Mucosa of gallbladder (tissue), 1 donor: ENCODE data around the gene PPP3CA. TPM values are rescaled to one million over a fixed set of nuclear protein-coding genes. Genes with fewer than 3 reads are reported as not detected.

Experiments
- DNase-seq: peaks from one replicate; pipeline ENCODE4 v3.0.0-alpha.2; 2020; ENCODE audit warnings: low spot score
- total RNA-seq: library from RNA; stranded (reverse); gene quantifications from one replicate; pipeline ENCODE4 v1.2.1, GENCODE V29; 2021
- donor health status: DM: no; HTN: no; CAD: no.

PPP3CA gene
- total RNA-seq, 1 donor from 2014 or later, result 24.6 TPM

GRCh38 chr4:101050837-101051205, 296.5 kb downstream of the PPP3CA start:
- no peak for DNase-seq

DNA sequence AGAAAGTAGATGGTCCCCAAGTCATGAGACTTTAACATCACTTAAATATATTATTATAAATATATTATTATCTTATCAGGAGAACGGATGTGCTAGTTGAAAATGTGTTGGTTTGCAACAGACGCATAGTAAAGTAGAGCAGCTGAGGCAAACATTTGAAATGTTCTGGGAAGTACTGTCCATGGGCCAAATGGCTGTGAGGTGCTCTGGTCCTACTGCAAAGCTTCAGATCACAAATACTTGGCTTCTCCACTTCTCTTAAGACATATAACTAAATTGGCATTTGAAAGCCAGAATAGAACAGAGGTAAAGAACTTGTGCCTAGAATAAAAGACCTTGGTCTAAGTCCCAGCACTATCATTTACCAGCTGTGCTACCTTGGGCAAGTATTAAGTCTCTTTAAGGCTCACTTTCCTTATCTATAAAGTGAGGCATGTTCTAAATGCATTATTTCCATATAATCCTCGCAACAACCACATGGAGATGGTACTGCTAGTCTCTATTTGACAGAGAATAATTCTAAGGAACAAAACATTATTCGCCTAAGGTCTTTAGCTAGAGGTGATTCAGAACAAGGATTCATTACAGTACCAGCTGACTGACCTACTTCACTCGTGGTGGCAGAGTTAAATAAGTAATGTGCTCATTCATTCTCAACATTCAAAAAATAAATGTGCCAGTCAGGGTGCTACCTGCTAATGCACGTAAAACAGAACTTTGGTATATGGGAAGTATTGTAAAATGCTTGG, 297.1 kb downstream of the PPP3CA start:
- DNase-seq, result no peak

DNA sequence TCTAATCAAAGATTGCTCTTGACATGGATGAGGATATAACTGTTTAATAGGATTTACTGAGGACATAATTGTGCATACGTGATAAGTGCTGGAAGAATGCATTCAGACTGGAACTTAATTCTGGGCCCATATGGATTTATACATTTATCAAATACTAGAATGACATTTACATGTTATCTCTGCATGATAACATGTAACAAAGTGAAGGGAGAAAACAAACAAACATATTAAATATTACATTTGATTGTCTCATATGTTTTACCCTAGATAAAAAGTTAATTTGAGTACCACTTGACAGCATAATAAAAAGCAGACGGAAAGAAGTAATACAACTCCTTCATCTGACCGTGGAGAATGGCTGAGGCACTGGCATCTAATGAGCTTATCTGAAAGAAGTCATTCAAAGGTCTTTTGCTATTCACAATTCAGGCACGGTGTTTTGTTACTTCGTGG, 297.8 kb downstream of the PPP3CA start:
- DNase-seq, result no peak

GRCh38 chr4:101044766-101045165, 302.6 kb downstream of the PPP3CA start:
- no peak for DNase-seq

DNA sequence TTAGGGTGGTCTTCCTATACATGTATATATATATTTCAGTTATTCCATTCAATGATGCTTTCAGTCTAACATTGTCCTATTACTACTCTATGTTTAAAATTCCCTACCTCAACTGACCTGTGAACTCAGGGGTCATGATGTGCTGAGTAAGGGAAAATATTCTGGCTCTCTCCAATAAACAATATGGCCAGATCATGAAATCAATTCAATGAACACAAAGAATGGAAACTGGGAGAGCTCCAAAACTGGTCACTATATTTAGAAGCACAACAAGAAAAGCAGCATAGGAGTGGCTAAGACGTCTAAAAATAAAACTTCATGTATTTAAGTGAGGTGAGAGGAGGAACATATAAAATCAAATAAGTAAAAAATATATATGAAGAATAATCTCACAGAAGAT, 304.5 kb downstream of the PPP3CA start:
- no peak for DNase-seq

- no peak for DNase-seq
Measured at GRCh38 chr4:101040776-101041175, 306.6 kb downstream of the PPP3CA start.

GRCh38 chr4:101039367-101039766, 308.0 kb downstream of the PPP3CA start:
- no peak for DNase-seq

DNA sequence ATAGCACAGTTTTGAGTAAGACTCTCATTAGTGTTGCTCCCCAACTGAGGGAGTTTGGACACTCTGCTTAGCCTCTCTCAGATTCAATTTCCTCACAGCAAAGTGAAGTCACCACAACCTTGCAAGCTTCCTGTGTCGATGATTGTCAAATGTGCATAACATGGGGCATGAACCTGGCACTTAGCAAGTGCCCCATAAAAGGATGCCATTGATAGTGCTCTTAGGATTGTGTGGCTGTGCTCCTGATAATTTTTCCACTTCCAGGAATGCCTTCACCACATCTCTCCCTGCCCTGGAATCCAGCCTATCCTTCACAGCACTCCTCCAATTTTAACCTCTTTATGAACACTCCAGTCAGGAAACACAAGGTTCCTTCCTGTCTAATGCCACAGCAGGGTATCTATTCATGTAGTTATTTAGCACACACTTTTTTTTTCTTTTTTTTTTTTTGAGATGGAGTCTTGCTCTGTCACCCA, 309.4 kb downstream of the PPP3CA start:
- DNase-seq, result no peak

DNA sequence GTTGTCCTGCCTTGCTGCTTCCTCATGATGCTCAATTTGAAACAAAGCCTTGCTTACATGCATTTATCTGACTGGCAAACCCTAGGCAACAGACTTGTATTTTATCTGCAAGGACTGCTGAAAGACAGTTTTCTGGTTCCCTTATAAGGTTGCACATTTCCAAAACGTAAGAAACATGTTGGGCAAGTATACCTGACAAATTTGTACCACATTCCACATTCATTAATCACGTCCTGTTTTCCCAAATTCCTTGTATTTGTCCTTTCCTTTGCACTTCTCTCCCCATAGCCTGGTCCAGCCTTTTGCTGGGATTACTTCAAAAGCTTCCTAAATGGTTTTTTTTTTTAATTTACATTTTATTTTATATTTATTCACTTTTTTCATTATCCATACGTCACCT, 310.1 kb downstream of the PPP3CA start:
- DNase-seq, result no peak

GRCh38 chr4:101035487-101035886, 311.8 kb downstream of the PPP3CA start:
- DNase-seq, result no peak

- no peak for DNase-seq
Measured at GRCh38 chr4:101033986-101034385, 313.3 kb downstream of the PPP3CA start.

DNA sequence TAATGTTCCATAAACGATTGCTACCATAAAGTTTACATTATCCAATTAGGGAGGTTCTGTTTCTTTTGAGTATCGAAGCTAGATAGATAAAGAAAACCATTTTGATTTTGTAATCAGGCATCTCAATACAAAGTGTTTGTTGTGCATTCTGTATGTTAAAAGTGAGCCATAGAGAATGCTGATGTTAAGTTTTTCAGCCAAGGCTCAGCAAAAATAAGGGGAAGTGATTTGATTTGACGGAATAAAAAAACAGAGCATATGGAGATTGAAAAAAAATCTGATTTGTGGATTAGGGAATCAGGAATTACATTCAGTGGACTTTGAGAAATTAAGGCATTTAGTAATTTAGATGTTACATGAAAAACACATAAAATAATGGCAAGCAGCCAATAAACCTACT, 314.8 kb downstream of the PPP3CA start:
- no peak for DNase-seq

GRCh38 chr4:101031971-101032370, 315.4 kb downstream of the PPP3CA start:
- DNase-seq, result no peak

DNA sequence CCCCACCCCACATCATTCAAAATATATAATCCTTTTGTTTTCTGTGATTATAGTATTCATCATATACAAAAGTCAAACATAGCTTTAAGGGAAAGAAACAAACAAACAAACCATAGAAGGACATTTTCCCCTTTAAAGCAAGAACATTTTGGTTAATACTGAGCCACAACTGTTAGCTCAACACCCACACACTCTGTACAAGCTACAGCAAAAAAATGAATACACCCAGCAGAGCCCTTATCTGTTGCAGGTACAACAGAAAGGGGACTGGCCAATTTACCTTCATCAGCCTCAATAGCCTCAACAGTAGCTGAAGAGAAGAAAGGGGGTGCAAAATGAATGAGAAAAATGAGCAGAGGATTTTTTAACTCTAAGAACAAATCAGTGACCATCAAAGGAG, 318.4 kb downstream of the PPP3CA start:
- DNase-seq, result no peak

GRCh38 chr4:101027721-101028120, 319.6 kb downstream of the PPP3CA start:
- DNase-seq, result no peak

- no peak for DNase-seq
Measured at GRCh38 chr4:101025755-101026154, 321.6 kb downstream of the PPP3CA start.

- DNase-seq, result no peak
Measured at GRCh38 chr4:101022151-101023024, 324.9 kb downstream of the PPP3CA start.

DNA sequence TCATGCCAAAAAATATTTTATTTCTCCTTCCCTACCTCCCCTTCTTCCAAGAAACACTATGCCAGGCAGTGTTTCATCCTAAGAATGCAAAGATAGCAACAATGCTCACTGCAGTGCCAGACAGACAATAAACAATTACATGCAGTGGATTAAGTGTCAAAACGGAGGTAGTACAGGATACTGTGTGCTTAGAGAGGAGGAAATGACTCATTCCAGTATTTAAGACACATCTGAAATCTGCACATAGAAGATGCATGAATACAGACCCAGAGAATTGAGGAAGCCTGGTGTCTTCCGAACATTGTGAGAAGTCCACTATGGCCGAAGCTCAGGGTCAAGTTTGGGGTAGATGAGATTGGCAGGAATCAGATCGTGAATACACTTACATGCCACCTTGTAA, 326.4 kb downstream of the PPP3CA start:
- DNase-seq, result no peak

GRCh38 chr4:101019941-101020401, 327.4 kb downstream of the PPP3CA start:
- no peak for DNase-seq

DNA sequence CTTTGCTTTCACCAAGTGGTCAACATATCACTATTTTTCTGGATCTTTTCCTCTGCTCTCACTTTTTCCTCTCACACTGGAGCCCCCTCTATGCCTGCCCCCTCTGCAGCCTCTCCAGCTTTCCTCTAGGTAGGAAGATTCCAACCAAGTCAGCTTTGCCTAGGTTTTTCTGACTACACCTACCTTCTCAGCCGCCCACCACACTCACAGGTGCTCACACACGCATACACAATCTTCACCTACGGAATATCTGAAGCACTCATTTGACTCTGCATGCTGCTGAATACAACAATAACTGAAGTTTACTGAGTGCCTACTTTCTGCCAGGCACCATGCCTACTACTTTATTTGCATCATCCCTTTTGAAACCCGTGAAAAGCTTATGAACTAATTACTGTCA, 328.0 kb downstream of the PPP3CA start:
- DNase-seq, result no peak

DNA sequence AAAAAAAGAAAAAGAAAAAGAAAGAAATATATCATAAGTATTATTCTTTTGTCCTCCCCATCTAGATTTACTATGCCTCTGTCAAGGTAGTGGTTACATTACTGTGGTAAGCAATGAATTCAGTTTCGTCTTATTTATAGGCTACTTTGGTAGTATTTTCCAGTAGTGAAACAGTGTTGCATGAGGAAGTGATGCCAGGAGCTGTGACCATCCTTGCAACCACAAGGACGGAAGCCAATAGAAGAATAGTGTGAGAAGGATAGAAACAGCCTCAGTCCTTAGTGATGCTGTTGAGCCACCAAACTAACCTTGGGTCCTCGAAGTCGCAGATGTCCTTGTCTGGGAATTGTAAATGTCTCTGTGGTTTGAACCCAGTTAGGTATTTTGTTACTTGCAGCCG, 328.5 kb downstream of the PPP3CA start:
- DNase-seq, result no peak

GRCh38 chr4:101014417-101014816, 332.9 kb downstream of the PPP3CA start:
- DNase-seq, result no peak

- no peak for DNase-seq
Measured at GRCh38 chr4:101010987-101011386, 336.3 kb downstream of the PPP3CA start.
